ENCODE data around the gene TMEM143.

GRCh38 chr19:48284896-48285295 is 78.8 kb downstream of the TMEM143 start:
- TF ChIP-seq CTCF (conservative IDR thresholded peaks at IDR 0.05; ENCODE audit: low read depth, low read length) (no peak), EZH2 (IDR thresholded peaks at IDR 0.05; ENCODE audit: borderline replicate concordance, low read depth, low read length, poor library complexity, severe bottlenecking) (no peak)

Measured in A673 (cell line).